ENCODE results near the gene USF1.

Gene USF1

DNA sequence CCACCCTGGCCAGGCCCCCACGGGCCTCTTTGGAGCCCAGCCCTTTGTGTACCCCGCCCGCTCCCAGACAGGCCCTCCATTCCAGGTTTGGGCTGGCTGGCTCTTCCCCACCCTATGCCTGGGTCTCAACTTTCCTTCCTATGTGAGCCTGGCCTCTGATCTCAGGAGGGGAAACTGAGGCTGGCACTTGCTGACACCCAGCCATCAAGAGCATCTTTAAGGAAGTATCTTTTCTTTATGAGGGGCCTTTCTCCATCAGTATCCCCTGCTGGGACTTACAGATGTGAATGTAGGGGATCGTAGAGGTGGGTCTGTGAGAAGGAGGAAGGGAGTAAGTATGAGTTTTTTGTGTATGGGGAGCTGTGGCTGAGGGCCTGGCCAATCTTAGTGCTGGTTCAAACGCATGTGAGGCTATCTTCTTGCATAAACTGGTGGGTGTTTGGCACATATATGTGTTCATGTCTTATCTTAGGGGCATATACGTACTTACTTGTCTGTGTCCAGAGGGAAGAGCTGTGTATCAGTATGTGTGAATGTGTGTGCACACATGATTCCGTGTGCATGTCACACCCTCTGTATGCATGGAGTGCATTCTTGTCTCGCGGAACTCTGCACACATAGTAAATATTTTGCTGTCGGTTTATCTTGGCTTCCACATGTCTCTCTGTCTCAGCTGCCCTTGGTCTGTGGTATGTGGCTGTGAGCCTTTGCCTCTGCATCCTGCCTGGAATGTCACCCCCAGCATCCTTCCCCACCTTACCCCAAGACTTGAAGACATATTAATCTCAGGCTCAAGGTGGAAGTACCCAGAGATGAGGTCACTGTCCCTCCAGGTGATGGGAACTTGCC lies 38.2 kb upstream of the USF1 start:
- no peak overlapping the region for H3K4me3 ChIP-seq (ENCODE audit: low read length)
- TF ChIP-seq ZNF274 (IDR thresholded peaks at IDR 0.05; ENCODE audit: low read depth, low read length), result no peak

- no peak overlapping the region for H3K4me3 ChIP-seq (ENCODE audit: low read length)
- TF ChIP-seq ZNF274 (IDR thresholded peaks at IDR 0.05; ENCODE audit: low read depth, low read length), result no peak
Measured at GRCh38 chr1:161082996-161083747, 37.4 kb upstream of the USF1 start.

DNA sequence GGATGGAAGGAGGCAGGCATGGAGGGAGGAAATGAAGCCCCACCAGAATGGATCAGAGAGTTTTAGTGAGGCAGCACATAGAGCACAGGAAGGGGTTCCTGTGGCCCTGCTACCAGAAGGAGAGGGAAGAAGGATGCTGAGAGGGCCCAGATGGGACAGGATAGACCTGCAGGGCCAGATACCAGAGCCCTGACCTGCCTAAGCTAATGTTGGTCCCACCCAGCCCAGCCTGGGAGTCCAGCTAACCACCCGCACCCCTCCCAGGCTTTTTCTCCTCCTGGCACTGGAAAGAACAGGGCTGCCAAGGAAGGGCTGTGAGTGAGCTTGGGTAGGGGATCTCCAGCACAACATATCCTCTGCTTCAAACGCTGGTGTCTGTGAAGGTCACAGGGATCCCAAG lies 36.7 kb upstream of the USF1 start:
- no peak for TF ChIP-seq ZNF274 (IDR thresholded peaks at IDR 0.05; ENCODE audit: low read depth, low read length)
- H3K4me3 ChIP-seq (ENCODE audit: low read length), result no peak overlapping the region

DNA sequence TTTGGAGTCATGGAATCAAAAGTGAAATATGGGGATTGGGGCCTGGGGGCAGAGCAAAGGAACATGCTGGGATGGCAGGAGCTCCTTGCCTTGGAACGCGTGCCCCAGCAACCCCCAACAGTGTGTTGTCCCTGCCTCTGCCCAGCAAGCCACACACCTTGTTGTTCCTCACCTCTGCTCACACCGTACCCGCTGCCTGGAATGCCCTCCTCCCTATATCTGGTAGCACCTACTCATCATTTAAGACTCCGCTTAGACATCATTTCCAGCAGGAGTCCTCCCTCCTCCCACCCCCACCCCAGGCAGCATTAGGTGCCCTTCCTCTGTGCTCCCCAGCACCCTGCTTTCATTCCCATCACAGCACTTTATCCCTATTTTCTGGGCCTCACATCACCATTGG lies 35.7 kb upstream of the USF1 start:
- no peak overlapping the region for H3K4me3 ChIP-seq (ENCODE audit: low read length)
- TF ChIP-seq ZNF274 (IDR thresholded peaks at IDR 0.05; ENCODE audit: low read depth, low read length), result no peak

GRCh38 chr1:161080441-161081405 lies 34.9 kb upstream of the USF1 start:
- no peak overlapping the region for H3K4me3 ChIP-seq (ENCODE audit: low read length)
- TF ChIP-seq ZNF274 (IDR thresholded peaks at IDR 0.05; ENCODE audit: low read depth, low read length), result no peak

GRCh38 chr1:161079436-161080110 lies 33.8 kb upstream of the USF1 start:
- no peak for TF ChIP-seq ZNF274 (IDR thresholded peaks at IDR 0.05; ENCODE audit: low read depth, low read length)
- H3K4me3 ChIP-seq (ENCODE audit: low read length), result no peak overlapping the region

DNA sequence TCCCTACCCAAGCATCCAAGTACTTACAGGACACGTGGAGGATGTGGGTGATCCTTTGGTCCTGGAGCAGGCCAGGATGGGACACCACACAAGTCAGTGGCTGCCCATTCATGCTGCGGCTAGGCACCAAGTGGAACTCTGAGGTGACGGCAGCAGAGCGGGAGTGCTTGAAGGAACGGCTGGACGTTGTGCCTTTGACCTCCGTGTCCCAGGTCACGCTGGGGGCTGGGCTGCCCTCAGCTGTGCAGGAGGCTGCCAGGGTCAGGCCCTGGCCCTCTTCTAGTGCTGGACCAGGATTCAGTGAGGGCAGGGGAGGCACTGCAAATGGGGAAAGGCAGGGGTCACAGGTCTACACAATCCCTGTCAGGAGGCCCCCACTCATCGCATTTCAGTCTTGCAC lies 31.6 kb upstream of the USF1 start:
- H3K4me3 ChIP-seq (ENCODE audit: low read length), result no peak overlapping the region
- TF ChIP-seq ZNF274 (IDR thresholded peaks at IDR 0.05; ENCODE audit: low read depth, low read length), result no peak

DNA sequence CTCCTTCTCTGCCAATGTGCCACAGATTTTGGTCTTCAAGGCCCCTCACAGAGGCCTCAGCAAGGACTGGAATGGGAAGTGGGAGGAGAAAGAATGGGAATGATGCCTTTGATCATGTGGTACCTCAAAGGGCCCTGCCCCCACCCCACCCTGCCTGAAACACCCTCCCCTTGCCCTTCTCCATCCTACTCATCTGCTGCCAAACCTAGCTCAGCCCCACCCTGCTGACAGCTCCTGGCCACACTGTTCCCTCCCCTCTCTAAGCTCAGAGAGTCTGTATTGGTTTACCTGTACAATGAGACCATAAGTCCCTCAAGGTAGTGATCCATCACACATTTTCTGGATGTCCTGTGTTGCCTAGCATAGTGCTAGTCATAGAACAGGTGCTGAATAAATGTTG lies 30.6 kb upstream of the USF1 start:
- H3K4me3 ChIP-seq (ENCODE audit: low read length), result no peak overlapping the region
- no peak for TF ChIP-seq ZNF274 (IDR thresholded peaks at IDR 0.05; ENCODE audit: low read depth, low read length)

- no peak for TF ChIP-seq ZNF274 (IDR thresholded peaks at IDR 0.05; ENCODE audit: low read depth, low read length)
- no peak overlapping the region for H3K4me3 ChIP-seq (ENCODE audit: low read length)
Measured at GRCh38 chr1:161074676-161075368, 29.0 kb upstream of the USF1 start.

DNA sequence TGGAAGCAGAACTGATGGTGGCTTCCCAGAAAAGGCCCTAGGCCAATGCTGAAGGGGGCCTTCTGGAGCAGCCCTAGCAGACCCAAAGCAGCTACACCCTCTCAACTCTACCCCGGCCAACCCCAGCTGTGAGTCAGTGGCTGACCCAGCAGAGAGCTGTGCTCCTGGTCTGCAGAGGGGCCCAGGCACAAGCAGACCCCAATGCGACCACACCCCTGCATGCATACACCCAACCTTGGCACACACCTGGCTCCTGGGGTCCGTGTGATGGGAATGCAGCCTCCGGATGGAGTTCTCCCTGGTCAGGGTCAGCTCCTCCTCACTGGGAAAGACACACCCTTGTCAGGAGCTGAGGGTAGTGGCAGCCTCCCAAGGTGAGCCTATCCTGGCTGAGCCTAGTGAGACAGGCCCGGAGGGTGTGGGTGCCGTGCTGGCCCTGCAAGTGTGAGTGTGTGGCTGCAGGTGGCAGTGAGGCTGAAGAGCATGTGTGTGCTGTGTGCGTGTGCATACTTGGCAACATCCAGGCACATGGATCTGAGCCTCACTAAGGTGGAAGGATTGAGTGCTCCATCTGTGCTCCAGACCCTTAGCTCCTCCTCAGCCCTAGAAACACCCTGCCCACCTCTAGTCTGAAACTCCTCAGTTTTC lies 27.8 kb upstream of the USF1 start:
- H3K4me3 ChIP-seq (ENCODE audit: low read length), result no peak overlapping the region
- no peak for TF ChIP-seq ZNF274 (IDR thresholded peaks at IDR 0.05; ENCODE audit: low read depth, low read length)

DNA sequence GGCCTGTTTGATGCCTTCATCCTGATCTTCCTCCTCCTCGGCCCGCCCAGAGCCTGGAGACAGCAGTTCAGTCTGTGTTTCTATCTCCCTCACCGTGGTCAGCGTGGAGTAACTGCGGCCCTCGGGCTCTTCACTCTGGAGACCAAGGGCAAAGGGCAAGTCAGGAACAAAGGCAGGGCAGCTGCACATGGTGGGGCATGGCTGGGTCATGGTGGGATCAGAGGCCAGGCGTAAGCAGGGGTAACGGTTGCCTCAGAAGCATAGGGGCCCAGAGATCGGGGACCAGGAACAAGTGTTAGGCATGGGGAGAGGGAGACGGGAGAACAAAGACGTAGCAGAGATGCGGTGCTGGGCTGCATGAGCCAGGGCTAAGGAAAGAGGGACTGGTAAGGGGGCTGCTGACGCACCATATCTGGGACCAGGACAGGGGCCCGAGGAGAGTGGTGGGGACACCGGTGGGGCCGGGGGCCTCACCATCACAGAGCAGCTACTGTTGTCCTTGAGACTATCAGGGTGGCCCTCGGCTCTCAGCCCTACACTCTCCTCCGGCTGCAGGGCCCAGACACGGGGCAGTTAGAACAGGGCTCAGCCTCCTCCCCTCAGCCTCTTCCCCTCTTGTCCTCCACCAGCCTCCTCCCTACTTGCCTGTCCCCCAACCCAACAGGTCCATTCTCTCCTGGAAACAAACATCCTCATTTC lies 27.1 kb upstream of the USF1 start:
- no peak for TF ChIP-seq ZNF274 (IDR thresholded peaks at IDR 0.05; ENCODE audit: low read depth, low read length)

DNA sequence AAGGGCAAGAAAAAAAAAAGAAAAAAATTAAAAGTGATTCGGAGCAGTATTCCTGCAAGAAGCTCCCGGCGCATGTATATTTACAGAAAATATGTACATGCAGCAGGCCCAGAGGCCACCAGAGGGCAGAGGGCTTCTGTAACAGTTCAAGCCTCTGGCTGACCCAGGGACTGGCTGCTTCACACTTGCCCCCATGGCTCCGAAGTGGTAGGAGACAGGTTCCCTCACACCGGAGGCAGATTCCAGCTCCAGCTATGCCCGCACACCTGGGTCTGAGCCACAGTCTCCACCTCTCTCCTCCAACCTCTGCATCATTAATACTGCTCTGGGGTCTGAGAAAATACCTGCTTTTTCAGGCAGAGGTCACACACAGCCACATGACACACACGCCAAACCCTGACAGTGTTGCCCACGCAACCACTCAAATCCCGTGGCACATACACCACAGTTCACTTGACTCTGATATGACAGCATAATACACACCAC lies 26.2 kb upstream of the USF1 start:
- H3K4me3 ChIP-seq (ENCODE audit: low read length), result no peak overlapping the region
- TF ChIP-seq ZNF274 (IDR thresholded peaks at IDR 0.05; ENCODE audit: low read depth, low read length), result no peak

More for the DNA sequence above, 27.1 kb upstream of the USF1 start:
- H3K4me3 ChIP-seq (ENCODE audit: low read length), result no peak overlapping the region

Data from GM08714 (cell line).